HG03066 (cell line): ENCODE results near the gene LRRC7.

ENCODE experiments used
- ATAC-seq: cut with Tn5 transposase; IDR thresholded peaks from one replicate; pipeline ENCODE4 v1.9.1; 2021; ENCODE audit warnings: low read depth; ENCODE audit not compliant: unreplicated experiment

Gene LRRC7

GRCh38 chr1:70143048-70143659, 575.4 kb downstream of the LRRC7 start:
- no peak for ATAC-seq

GRCh38 chr1:70146488-70146887, 578.8 kb downstream of the LRRC7 start:
- ATAC-seq, result no peak

- ATAC-seq, result no peak
Measured at GRCh38 chr1:70150444-70150843, 582.7 kb downstream of the LRRC7 start.

- no peak for ATAC-seq
Measured at GRCh38 chr1:70153739-70154138, 586.0 kb downstream of the LRRC7 start.

GRCh38 chr1:70156529-70157120, 588.9 kb downstream of the LRRC7 start:
- ATAC-seq, result no peak

GRCh38 chr1:70164350-70164749, 596.6 kb downstream of the LRRC7 start:
- ATAC-seq, result no peak

GRCh38 chr1:70168283-70168682, 600.6 kb downstream of the LRRC7 start:
- no peak for ATAC-seq

- ATAC-seq, result no peak
Measured at GRCh38 chr1:70169018-70169839, 601.5 kb downstream of the LRRC7 start.

- no peak for ATAC-seq
Measured at GRCh38 chr1:70171512-70171911, 603.8 kb downstream of the LRRC7 start.
